CD4-positive, alpha-beta T cell treated with Interleukin-21 for 1 hour (primary cell): Measurements from ENCODE around the gene TLX1.
"Not testable (repeated sequence)": the region's sequence is repeated elsewhere in the genome, so short reads cannot be mapped to it uniquely, and the experiment has no call there.

Experiments used
- DNase-seq: peaks from one replicate; pipeline ENCODE4 v3.0.0-alpha.2; 2020

TLX1 gene

DNA sequence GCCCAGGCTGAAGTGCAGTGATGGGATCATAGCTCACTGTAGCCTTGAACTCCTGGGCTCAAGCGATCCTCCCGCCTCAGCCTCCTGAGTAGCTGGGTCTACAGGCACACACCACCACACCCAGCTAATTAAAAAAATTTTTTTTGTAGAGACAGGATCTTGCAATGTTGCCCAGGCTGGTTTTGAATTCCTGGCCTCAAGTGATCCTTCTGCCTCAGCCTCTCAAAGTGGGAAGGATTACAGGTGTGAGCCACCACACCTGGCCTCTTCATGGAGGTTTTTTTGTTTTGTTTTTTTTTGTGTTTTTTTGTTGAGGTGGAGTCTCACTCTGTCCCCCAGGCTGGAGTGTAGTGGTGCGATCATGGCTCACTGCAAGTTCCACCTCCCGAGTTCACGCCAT is 23.4 kb downstream of the TLX1 start:
- not testable (repeated sequence) for DNase-seq

DNA sequence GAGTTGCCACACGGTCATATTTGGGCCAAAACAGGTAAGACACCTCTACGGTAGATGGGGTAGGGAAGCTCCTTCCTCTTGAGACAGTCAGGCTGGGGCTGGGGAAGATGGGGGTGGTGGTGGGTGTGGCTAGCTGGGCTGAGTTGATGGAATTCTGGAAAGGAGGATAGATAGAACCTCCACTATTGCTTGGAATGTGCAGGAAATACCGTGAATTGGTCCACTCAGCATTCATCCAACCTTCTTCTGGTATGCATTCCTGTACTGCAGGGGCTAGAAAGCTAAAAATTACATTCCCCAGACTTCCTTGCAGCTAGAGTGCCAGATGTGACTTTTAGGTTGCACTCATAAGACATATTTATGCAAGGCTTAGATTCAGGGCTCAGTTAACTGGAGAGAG is 24.8 kb downstream of the TLX1 start:
- no peak for DNase-seq

DNA sequence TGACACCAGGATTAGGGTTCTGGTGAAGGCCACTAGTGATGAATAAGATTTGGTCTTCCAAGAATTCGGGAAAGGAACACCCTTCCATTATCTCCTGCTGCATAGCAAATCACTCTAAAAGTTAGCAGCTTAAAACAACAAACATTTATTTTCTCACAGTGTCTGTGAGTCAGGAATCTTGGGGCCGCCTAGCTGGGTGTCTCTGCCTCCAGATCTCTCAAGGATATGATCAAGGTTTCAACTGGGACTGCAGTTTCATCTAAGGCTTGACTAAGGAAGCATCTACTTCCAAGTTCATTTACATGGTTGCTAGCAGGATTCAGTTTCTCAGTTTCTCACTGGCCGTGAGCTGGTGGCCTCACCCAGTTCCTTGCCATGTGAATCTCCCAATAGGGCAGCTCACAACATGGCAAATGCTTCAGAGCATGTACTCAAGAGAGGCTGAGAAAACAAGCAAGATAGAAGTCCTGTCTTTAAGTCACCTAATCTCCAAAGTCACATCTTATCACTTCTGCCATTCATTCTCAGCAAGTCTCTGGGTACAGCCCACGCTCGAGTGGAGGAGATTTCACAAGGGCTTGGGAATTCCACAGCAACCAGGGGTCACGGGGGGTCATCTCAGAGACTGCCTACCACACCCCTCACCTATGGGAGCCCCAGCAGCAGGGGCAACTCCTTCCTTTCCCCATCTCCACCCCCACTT is 26.8 kb downstream of the TLX1 start:
- no peak for DNase-seq

DNA sequence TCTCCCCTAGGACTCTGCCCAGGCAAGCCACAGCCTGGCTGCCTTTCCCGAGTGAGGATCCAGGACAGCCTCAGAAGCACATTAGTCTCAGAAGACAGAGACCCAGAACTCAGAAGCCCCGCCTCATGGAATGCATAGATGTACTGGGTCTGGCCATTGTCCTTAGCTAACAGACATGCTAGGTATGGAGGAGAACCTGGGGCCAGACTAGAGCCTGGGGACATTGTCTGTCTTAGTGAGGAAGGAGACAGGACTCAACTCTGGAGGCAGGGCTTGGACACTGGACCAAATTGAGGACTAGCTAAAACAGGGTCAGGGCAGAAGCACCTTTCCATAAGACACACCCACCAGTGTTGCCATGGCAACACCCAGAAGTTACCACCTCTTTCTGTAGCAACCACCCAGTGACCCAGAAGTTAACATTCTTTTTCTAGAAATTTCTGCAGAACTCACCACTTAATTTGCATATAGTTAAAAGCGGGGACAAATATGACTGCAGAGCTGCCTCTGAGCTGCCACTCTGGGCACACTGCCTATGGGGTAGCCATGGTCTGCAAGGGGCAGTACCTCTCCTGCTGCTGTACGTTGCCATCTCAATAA is 27.5 kb downstream of the TLX1 start:
- no peak for DNase-seq

DNA sequence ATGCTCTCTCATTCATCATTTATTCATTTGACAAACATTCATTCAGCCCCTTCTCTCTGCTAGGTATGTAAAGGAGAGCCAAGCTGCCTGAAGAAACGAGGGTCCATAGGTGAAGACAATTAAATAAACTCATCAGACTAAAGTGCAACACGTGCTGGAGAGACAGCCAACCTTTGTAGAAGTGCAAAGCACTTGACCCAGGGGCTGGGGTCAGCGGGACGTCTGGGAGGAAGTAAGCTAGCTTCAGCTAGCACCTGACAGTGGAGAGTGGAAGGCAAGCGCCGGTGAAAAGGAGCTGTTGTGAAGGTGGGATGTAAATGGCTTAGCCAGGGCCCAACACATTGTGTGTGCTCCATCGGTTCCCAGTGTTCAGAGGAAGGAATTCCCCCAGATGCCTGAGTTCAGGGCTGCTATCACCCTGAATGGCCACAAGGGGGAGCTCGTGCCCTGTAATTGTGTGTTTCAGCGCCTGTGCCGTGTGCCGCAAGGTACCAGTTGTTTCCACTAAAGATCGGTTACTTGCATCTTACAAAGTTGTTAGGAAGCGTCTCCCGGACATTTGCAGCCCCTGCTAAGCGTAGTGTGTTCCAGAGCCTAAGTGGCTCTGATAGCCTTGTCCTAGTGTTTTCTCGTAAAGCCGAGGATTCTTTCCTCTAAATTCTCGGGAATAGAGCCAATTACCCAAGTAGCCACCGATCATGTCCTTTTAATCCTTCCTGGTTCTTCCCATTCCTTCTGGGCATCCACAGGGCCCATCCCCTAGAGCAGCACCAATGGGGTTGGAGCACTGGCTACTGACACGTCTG is 30.6 kb downstream of the TLX1 start:
- DNase-seq = peak; percentile 69

DNA sequence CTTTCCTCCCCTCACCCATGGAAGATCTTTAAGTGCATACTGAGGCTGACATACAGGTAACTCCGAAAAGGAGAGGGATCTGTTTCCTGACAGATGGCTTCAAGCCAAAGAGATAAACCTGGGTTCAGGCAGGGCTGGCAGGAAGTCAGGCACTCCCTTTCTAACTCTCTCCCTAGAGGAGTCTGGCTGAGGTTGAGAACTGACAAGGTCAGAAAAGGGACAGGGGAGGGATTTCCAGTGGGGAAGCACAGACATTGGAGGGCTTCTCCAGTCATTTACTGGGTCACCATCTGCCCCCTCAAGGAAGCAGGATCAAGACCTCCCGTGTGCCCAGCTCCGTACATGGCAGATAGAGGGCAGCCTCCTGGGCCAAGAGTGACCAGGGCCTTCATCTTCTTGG is 31.6 kb downstream of the TLX1 start:
- no peak for DNase-seq

DNA sequence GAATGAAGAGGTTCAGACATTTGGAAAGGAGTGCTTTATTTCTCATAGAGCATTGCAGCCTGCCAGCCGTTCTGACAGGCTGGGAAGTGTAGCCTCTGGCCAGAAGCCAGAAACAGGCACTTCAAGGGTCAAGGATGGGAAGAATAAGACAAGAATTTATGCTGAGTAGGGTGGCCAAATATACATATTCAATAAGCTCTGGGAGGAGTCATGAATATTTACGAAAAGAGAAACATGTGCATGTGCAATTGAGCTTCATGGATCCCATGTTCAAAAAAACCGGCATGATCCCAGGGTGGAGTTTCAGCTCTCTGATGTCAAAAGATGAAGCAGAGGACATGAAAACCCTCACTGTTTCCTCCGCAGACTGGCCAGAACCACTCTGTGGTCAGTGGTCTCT is 32.9 kb downstream of the TLX1 start:
- DNase-seq = no peak

DNA sequence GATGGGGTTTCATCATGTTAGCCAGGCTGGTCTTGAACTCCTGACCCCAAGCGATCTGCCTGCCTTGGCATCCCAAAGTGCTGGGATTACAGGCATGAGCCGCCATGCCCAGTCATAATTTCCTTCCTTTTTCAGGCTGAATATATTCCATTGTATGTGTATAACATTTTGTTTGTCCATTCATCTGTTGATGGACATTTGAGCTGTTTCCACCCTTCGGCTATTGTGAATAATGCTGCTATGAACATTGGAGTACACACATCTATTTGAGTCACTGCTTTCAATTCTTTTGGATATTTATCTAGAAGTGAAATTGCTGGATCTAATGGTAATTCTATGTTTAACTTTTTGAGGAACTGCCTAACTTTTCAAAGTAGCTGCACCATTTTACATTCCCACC is 34.6 kb downstream of the TLX1 start:
- no peak for DNase-seq

DNA sequence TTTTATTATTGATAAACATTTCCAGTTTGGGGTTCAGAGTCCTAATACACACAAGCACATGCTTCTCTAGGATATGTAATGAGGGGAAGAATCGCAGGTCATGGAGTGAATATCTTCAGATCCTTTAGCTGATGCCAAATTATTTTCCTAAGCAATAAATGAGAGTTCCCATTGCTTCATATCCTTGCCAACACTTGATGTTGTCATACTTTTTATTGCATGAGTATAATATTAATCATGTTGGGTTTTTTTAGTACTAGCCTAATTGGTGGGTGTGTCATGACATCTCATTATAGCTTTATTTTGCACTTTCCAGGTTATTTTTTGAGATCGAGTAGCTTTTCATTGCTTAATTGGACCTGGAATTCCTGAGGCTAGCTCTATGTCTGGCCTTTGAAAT is 35.3 kb downstream of the TLX1 start:
- DNase-seq = no peak

DNA sequence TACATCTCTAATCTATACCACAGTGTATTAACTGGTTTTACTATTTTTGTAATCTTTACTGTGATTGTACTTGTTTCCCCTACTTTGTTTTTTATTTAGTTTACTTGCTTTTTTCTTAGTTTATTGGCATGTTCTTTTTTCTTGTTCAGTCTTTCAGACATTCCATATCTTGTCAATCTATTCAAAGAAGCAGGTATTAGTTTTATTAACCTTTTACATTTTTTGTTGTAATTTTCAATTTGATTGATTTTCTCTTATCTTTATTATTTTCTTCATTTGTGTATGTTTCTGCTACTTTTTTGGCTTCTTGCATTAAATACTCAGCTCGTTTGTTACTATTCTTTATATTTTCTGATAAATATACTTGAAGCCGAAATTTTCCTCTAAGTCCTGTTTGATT is 41.6 kb downstream of the TLX1 start:
- no peak for DNase-seq

DNA sequence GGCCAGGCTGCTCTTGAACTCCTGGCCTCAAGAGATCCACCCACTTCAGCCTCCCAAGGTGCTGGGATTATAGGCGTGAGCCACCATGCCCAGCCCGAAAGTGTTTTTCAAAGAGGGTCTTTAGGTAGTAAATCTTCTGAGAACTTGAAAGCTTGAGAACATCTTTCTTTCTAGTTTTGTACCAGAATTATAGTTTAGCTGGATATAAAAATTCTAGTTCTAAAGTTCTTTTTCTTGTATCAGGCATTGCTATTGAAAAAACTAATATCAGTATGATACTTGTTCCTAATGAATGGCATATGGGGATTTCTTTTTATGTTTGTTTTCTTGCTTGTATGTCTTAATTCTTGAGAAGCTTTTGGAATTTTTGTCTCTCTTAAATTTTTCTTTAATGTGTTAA is 43.2 kb downstream of the TLX1 start:
- DNase-seq = no peak

DNA sequence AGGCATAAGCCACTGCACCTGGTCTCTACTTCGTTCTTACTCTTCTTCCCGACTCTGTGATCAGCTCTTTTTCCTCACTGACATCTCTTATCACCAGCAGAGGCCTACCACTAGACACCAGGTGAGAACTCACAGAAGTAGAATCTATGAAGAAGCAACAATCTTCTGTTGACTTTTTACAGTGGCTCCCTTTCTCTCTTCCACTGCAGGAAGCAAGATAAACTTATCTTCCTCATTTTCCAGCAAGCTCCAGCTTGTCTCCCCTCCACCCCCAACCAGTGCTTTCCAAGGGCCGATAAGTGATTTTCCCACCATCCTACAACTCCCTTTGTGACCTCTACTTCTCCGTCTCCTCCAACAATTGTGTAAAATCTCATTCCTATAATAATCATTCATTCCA is 45.5 kb downstream of the TLX1 start:
- no peak for DNase-seq

DNA sequence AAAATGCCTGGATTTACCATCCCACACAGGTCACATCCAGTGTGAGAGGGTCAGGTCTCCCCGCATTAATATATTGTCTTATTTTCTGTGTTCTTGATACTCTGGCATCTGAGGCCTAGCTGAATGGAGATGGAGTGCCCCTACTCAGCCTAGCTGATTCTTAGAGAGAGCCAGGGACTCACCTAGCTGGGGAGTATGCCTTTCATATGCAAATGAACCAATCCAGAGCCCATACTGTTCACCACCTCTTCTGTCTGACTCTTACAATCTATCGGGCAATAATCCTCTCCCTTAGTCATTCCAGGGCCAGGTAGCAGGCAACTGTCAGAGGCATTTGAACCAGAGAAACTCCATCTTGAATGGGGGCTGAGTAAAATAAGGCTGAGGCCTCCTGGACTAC is 51.8 kb downstream of the TLX1 start:
- DNase-seq = no peak

DNA sequence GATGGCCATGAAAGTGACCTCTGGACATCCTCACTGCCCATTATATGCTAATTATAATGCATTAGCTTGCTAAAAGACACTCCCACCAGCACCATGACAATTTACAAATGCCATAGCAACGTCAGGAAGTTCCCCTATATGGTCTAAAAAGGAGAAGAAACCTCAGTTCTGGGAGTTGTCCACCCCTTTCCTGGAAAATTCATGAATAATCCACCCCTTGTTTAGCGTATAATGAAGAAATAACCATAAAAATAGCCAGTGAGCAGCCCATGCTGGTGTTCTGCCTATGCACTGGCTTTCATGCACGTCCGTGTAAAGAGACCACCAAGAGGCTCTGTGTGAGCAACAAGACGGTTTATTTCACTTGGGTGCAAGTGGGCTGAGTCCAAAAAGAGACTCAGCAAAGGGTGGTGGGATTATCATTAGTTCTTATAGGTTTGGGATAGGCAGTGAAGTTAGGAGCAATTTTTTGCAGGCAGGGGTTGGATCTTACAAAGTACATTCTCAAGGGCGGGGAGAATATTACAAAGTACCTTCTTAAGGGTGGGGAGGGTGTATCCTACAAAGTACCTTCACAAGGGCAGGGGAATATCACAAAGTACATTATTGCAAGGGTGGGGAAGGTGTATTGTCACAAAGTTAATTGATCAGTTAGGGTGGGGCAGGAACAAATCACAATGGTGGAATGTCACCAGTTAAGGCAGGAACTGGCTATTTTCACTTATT is 52.5 kb downstream of the TLX1 start:
- no peak for DNase-seq
